CD4-positive, alpha-beta T cell treated with Interleukin-21 for 1 hour (primary cell): ENCODE data around the gene PLOD1.

Source experiments
- DNase-seq: peaks from one replicate; pipeline ENCODE4 v3.0.0-alpha.2; 2020

PLOD1 gene

GRCh38 chr1:11940260-11940921 is 5.9 kb downstream of the PLOD1 start:
- DNase-seq = no peak

GRCh38 chr1:11942280-11942679 is 7.8 kb downstream of the PLOD1 start:
- no peak for DNase-seq

GRCh38 chr1:11943619-11944018 is 9.1 kb downstream of the PLOD1 start:
- no peak for DNase-seq

GRCh38 chr1:11944358-11944931 is 9.9 kb downstream of the PLOD1 start:
- no peak for DNase-seq

- DNase-seq = no peak
Measured at GRCh38 chr1:11946647-11947046, 12.1 kb downstream of the PLOD1 start.

GRCh38 chr1:11948822-11949458 is 14.4 kb downstream of the PLOD1 start:
- DNase-seq = no peak

GRCh38 chr1:11951901-11952300 is 17.4 kb downstream of the PLOD1 start:
- DNase-seq = no peak

GRCh38 chr1:11952455-11953109 is 18.1 kb downstream of the PLOD1 start:
- peak; percentile 24 for DNase-seq

GRCh38 chr1:11955221-11955620 is 20.7 kb downstream of the PLOD1 start:
- DNase-seq = no peak

- no peak for DNase-seq
Measured at GRCh38 chr1:11957398-11957797, 22.9 kb downstream of the PLOD1 start.

- no peak for DNase-seq
Measured at GRCh38 chr1:11957897-11958296, 23.4 kb downstream of the PLOD1 start.

GRCh38 chr1:11960276-11960675 is 25.8 kb downstream of the PLOD1 start:
- no peak for DNase-seq

GRCh38 chr1:11960715-11961114 is 26.2 kb downstream of the PLOD1 start:
- DNase-seq = peak; percentile 5

- no peak for DNase-seq
Measured at GRCh38 chr1:11961230-11961629, 26.7 kb downstream of the PLOD1 start.

GRCh38 chr1:11963622-11964021 is 29.1 kb downstream of the PLOD1 start:
- no peak for DNase-seq

- DNase-seq = no peak
Measured at GRCh38 chr1:11964656-11965055, 30.1 kb downstream of the PLOD1 start.

- peak; percentile 24 for DNase-seq
Measured at GRCh38 chr1:11967028-11967547, 32.6 kb downstream of the PLOD1 start.

GRCh38 chr1:11970441-11971185 is 36.1 kb downstream of the PLOD1 start:
- no peak for DNase-seq

- DNase-seq = no peak
Measured at GRCh38 chr1:11977625-11978024, 43.1 kb downstream of the PLOD1 start.

GRCh38 chr1:11978301-11978700 is 43.8 kb downstream of the PLOD1 start:
- no peak for DNase-seq

- DNase-seq = no peak
Measured at GRCh38 chr1:11979028-11979850, 44.7 kb downstream of the PLOD1 start.
